H1 (cell line): Measurements from ENCODE around the gene IRF2BP2.

Source experiments
- ATF2 ChIP-seq: IDR thresholded peaks from 2 replicates; pipeline ENCODE4 v1.6.1; 2012; ENCODE audit warnings: low read length, inconsistent platforms
- BRCA1 ChIP-seq: IDR thresholded peaks from 2 replicates; pipeline ENCODE4 v1.6.1; 2012; ENCODE audit warnings: low read depth, low read length, improper control_type of control experiment
- JUN ChIP-seq: IDR thresholded peaks from 2 replicates; pipeline ENCODE4 v1.6.1; 2011; ENCODE audit warnings: low read depth, mild to moderate bottlenecking, improper control_type of control experiment, low read length
- POLR2AphosphoS5 ChIP-seq: IDR thresholded peaks from 2 replicates; pipeline ENCODE4 v1.6.1; 2011; ENCODE audit warnings: low read depth, low read length
- TF ChIP-seq, protein P1 (sequence below), 3 experiments: IDR thresholded peaks; 1 replicate in 2 of 3; 2 replicates in 1 of 3; pipeline versions ENCODE4 v1.5.1 to v1.6.1; 2011; ENCODE audit warnings: low read length in 3 of 3, mild to moderate bottlenecking in 3 of 3, inconsistent platforms in 2 of 3, low read depth in 1 of 3, moderate library complexity in 1 of 3; ENCODE audit not compliant: insufficient read depth in 1 of 3; ENCODE audit errors: control extremely low read depth in 1 of 3

GRCh38 chr1:234605983-234606783, 3.8 kb downstream of the IRF2BP2 start:
- TF ChIP-seq, protein P1, sequence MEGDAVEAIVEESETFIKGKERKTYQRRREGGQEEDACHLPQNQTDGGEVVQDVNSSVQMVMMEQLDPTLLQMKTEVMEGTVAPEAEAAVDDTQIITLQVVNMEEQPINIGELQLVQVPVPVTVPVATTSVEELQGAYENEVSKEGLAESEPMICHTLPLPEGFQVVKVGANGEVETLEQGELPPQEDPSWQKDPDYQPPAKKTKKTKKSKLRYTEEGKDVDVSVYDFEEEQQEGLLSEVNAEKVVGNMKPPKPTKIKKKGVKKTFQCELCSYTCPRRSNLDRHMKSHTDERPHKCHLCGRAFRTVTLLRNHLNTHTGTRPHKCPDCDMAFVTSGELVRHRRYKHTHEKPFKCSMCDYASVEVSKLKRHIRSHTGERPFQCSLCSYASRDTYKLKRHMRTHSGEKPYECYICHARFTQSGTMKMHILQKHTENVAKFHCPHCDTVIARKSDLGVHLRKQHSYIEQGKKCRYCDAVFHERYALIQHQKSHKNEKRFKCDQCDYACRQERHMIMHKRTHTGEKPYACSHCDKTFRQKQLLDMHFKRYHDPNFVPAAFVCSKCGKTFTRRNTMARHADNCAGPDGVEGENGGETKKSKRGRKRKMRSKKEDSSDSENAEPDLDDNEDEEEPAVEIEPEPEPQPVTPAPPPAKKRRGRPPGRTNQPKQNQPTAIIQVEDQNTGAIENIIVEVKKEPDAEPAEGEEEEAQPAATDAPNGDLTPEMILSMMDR (IDR thresholded peaks at IDR 0.05; ENCODE audit: control extremely low read depth in 1 of 3, insufficient read depth in 1 of 3, low read depth in 1 of 3, low read length in 3 of 3), result no peak
- TF ChIP-seq POLR2AphosphoS5 (no peak), JUN (no peak), BRCA1 (no peak), ATF2 (no peak)
